ENCODE results near the gene TTLL7. TPM values are rescaled to one million over a fixed set of nuclear protein-coding genes. Genes with fewer than 3 reads are reported as not detected.
"Not testable (repeated sequence)": the region's sequence is repeated elsewhere in the genome, so short reads cannot be mapped to it uniquely, and the experiment has no call there.

The TTLL7 gene
- polyA plus RNA-seq, 1 donor, result 6.3 TPM

- DNase-seq, result no peak
These were observed 3.3 kb downstream of the TTLL7 start for GRCh38 chr1:83995649-83996048.

GRCh38 chr1:83994111-83994510 is 4.8 kb downstream of the TTLL7 start:
- DNase-seq, result no peak

- no peak for DNase-seq
These were observed 8.2 kb downstream of the TTLL7 start for GRCh38 chr1:83990734-83991133.

DNA sequence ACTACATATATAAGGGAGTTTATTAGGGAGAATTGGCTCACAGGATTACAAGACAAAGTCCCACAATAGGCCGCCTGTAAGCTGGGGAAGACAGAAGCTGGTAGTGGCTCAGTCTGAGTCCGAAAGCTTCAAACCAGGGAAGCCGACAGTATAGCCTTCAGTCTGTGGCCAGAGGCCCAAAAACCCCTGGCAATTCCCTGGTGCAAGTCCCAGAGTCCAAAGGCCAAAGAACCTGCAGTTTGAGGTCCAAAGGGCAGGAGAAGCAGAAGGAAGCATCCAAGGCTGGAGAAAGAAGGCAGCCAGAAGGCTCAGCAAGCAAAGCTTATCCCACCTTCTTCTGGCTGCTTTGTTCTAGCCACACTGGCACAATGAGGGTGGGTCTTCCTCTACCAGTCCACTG is 13.9 kb downstream of the TTLL7 start:
- DNase-seq, result no peak

- not testable (repeated sequence) for DNase-seq
These were observed 15.0 kb downstream of the TTLL7 start for GRCh38 chr1:83983918-83984317.

DNA sequence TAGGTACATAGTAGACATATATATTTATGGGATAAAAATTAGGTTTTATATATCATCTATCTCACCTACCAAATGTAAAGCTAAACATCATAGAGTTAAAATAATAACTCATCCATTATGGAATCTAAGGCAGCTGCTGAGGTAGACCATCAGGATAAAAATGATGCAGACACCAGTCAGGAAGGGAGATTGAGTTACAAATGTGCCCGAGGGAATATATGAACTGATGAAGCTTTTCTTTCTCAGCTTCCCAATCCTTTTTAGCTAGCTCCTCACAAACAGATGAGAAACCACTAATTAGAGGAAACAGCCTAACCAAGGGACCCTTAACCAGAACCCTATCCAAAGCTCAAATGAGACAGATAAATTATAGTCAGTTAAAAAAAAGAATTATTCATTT is 20.9 kb downstream of the TTLL7 start:
- no peak for DNase-seq

DNA sequence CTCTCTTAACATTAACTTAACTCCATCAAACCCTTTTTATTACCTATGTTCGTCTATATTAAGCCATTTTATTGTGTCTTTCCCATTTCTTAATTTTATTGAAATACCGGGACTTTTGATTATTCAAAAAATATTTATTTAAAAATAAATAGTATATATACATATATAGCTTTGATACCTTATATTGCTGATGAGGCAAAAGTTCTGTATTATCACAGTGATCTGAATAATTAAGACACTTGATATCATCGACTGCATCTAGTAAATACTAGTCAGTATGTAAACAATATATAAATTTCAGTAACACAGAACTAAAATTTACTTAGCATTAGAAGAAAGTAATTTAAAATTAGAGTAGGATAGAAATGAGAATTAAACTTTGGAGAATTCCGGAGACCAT is 22.0 kb downstream of the TTLL7 start:
- no peak for DNase-seq

DNA sequence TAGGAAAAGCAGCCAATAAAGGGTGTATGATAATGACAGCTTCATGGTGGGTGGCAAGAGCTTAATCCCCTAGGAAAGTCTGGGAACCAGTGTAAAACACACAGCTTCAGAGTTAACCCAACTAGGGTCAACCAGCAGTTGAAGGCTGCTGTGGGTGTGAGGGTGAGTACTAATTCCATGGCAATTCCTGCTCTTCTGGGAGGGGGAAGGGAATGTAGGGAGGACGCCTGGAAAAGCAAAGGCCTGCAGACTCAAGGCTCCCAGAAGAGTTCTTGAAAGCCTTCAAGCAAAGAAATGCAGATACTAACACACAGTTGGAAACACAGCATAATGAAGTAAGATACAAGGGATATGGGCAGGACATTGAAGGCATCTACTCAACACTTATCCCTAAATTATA is 28.1 kb downstream of the TTLL7 start:
- no peak for DNase-seq

DNA sequence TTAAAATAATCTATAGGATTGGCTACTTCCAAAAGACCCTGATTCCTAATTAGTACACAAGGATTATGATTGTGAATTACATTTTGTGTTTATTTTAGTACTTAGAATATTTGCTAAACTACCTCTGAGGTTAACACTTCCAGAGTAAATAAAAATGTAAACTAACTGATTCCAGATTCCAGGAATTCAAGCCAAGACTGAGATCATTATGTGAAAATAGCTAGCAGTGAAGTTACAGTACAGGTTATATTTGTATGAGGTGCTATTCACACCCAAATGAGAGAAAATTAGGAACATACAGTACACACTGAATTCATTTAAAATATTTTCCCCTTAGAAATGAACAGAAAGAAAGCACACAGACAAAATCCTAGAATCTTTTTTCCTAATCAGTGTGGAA is 28.8 kb downstream of the TTLL7 start:
- no peak for DNase-seq

GRCh38 chr1:83967336-83967735 is 31.6 kb downstream of the TTLL7 start:
- no peak for DNase-seq

- DNase-seq, result no peak
These were observed 34.8 kb downstream of the TTLL7 start for GRCh38 chr1:83964153-83964552.

- no peak for DNase-seq
These were observed 37.2 kb downstream of the TTLL7 start for GRCh38 chr1:83961571-83962295.

GRCh38 chr1:83960669-83961277 is 38.2 kb downstream of the TTLL7 start:
- DNase-seq, result no peak

- DNase-seq, result no peak
These were observed 39.0 kb downstream of the TTLL7 start for GRCh38 chr1:83959824-83960498.

DNA sequence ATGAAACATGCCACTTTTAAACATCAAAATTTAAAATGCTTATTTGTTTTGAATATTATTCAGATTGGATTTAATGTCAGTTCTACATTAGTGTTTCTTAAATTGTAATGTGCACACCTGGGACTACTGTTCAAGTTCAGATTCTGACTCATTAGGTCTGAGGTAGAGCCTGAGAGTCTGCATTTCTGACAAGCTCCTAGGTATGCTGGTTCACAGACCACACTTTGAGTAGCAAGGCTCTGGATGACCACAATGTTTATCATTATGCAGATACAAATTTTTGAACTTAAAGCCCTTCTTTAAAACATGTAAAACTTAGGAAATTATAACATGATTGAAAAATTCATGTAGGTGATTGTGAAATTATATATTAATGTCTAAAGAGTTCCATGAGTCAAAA is 40.2 kb downstream of the TTLL7 start:
- no peak for DNase-seq

- no peak for DNase-seq
These were observed 44.6 kb downstream of the TTLL7 start for GRCh38 chr1:83954166-83954823.

DNA sequence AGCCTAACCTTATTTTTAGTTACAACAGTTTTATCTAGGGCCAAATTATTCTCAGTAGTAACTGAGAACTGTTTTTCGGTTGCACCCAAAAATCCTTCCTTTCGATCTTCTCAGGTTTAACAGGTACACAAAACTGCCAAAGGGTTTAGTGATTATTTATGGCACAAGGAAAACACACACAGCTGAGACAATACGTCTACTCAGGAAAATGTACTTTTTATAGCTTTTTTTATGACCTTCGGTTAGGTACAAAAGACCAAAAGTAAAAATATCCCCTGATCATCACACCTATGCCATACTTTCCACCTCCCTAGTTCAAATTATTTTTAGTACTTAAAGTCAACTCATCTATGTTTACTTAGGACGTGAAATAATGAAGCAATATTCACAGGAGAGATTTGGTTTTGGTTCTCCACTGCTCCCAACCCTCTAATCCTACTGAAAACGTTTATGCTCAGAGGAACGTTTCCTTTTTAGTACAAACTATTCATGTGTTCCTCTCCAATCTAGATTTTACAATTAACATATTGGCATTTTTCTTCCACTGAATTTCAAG is 48.7 kb downstream of the TTLL7 start:
- no peak for DNase-seq

DNA sequence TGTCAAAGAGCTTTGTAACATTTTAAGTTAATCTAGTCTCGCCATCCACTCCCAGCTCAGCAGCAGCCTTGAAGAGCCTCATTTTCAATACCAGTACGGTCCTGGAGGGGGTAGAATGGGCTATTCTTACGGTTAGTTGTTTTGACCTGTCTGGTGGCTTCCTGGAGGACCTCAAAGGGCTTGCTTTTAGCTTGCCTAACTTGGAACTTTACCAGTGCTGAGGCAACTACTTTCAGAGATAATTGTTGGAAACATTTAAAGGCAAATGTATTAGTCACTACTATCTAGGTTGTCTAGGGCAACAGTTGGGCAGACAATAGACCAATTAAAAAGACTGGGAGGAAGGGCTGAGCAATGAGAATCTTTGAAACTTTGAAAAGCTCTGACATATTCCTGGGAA is 56.0 kb downstream of the TTLL7 start:
- DNase-seq, result no peak

DNA sequence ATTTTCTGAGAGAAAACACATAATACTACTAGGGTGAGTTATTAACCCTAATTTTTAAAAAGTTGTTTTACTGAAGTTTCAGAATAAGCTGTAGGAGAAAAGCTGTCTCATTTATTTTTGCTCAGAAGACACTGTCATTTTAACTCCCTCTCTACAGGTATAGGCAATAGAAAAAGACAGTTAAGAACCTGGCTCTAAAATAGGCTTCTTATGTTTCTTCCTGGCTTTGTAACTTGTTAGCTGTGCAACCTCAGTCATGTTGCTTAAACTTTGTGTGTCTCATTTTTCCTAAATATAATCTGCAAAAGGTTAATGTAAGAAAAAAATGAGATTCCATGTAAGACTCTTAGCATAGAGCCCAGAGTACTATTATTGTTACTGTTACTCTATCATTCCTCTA is 64.4 kb downstream of the TTLL7 start:
- DNase-seq, result no peak

- DNase-seq, result no peak
These were observed 66.2 kb downstream of the TTLL7 start for GRCh38 chr1:83932693-83933092.

DNA sequence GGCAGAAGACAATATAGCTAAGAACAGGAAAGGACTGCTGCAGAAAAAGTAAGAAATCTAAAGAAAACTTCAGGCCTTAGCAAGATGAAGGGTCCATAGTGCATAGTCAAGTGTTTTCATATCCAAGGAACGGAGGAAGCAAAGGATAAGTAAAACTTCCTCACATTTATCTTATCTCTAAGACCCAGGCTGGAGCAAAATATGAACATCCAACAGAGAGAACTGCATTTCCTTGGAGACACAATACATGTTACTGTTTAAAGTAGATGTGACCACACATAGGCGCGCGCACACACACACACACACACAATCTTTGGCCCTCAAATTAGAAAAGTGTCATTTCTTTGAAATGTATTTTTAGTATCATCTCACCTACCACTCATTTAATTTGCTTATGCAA is 66.7 kb downstream of the TTLL7 start:
- no peak for DNase-seq

DNA sequence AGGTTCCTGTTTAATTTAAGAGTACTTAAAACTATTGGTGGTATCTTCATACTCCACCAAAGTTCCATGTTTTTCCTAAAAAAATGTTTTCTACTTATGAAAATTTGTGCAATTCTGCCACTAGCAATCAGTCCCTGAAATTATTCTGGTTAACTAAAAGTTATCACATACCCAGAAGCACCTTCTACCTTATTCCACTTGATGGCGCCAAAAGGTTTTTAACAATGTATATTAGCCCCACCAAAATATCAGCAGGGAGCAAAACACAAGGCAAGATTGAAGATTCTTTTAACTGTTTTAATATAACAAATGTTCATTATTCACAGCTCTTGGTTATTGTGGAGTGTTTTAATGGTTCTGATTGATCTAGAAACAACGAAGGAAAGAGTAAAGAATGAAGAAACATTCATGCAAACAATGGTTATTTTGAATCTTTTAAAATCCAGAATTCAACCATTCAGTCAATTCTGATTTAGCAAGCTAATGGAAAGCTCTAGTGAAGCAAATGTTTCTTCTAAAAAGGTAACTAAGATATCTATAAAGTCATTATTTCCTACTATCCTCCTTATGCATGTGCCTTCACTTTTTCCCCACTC is 67.2 kb downstream of the TTLL7 start:
- peak; percentile 53 for DNase-seq
